ENCODE measurements around the gene CNST. TPM values are rescaled to one million over a fixed set of nuclear protein-coding genes. Genes with fewer than 3 reads are reported as not detected.
"Not testable (repeated sequence)": the region's sequence is repeated elsewhere in the genome, so short reads cannot be mapped to it uniquely, and the experiment has no call there.

The CNST gene
- polyA plus RNA-seq, 3 donors: 19.2 to 20.7 (median 19.9) TPM

DNA sequence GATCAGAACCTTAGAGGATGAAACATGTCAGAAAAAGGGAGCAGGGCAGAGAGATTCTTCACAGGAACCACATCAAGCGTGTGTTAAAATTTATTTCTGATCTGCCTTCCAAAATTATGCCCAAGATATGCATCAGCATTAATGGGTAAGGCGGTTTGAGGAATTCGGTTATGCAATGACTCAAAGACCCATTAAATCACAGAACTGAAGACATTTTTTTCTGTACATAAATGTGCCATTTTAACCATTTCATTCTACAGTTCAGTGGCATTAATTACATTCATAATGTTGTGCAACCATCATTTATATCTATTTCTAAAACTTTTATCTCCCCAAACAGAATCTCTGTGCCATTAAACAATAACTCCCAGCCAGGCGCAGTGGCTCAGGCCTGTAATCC lies 43.4 kb downstream of the CNST start:
- no peak for DNase-seq

DNA sequence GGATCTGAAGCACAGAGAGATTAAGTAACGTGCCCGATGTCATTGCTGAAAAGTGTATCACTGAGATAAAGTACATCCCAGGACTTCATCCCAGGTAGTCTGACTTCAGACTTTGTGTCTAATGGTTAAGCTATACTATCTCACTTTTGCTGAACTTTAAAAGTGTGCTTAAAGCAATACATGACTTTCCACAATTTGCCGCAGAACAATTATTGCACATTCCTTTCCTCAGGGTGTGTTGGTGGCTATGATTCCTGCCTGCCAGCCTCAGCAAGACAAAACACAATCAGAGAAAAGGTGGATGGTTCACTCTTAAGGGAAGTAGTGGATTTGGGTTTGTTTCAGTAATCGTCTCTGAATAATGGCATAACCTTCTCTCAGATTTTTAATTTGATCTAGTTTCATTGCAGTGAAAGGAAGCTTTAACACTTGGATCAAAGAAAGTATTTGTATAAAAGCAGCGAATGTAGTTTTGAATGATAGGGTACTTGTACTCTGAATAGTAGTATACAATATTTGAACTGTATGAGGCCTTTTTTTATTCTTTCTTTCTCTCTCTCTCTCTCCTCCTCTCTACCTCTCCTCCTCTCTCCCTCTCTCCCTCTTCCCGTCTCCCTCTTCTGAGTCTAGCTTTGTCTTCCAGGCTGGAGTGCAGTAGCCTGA lies 47.0 kb downstream of the CNST start:
- no peak for DNase-seq

DNA sequence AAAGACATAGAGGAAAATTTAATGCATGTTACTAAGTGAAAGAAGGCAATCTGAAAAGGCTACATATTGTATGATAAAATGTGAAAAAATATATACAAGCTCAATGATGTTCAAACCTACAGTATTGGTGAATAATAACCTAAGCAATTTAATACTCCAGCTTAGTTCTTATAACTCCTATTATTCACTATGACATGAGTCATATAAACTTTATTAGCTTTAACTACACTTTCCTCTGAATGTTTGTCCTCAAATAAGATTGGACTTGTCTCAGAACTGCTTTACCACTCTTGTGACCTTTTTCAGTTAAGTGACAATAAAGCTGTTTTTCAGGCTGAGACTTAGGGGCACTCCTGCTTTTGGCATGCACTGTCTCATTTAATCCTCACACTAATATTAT lies 50.9 kb downstream of the CNST start:
- no peak for DNase-seq

DNA sequence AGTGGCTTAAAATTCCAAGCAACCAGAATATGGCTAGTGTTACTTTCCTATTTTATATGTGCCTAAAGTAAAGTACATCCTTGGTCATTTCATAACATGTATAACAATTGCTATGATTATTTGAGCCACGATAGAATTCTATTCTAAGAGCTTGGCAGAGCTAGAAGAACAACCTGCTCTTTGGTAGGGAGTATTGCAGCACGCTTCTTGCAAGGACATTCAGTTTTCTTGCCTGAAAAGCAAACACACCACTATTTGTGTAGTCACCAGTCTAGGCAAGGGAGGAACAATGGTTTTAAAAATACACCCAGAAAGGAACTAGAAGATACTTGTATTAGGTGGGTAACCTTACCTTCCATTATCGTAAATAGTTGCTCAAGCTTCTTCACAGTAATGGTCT lies 51.5 kb downstream of the CNST start:
- no peak for DNase-seq

DNA sequence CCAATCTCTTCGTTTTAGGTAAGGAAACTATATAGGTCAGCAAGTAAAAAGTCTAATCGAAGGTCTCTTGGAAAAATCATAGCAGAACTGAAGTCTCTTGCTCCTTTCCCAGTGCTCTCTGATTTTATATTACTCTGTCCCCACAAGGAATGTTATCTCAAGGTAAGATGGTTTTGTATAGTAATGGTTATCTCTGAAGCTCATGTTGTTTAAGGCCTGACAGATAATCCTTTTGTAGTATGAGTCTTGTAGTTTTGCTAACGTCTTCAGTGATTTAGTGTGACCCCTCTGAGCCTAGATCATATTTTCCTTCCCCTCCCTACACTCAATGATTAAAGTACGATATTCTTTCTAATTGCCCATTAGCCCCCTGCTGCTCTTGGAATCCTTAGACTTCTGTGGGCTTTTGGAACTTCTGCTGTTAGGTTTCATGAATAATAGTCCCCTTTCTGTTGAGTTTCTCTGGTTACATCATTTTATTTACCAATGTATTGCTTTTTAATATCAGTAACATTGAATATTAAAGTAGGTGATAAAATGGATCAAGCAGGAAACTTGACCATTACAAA lies 52.1 kb downstream of the CNST start:
- no peak for DNase-seq

DNA sequence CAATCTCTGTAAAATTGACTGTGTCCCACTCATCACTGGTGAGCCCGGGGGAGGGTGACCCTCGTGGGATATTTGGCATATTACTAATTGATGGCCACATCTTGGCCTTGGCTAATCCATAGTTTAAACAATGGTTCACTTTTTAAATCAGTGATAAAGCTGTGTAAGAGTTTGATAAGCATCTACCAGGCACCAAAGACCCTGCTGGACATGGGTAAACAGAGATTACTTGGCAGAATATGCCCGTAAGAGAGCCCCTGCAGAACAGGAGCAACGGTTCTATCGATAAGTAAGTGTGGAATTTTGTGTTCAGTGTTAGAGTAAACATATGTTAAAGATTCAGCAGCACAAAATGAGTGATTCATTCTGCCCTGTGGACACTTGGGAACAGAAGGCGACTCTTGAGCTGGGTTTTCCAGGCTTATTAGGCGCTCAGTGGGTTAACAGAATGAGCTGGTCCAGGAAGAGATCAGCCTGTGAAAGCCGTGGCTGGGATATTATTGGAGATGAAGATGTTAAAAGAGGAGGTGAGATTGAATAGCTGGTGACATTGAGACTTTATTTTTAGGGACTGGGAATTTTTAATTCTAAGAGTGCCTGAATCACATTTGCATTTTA lies 55.9 kb downstream of the CNST start:
- DNase-seq: no peak

DNA sequence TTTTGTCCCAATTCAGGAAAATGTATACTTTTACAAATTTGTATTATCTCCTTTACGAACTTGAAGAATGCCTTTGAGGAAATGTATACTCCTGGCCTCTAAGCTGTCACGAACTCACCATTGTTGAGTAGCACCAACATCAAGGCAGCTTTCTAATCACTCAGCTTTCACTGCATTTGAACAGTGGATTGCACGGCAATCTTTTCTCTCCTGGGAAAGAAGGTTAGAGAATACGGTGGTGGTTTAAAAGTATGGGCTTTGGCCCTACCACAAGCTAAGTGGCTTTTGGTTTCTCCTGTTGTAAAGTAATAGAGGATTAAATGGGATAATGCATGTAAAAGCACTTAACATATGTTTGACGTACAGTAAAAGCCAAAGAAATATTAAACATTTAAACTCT lies 57.8 kb downstream of the CNST start:
- DNase-seq: no peak

DNA sequence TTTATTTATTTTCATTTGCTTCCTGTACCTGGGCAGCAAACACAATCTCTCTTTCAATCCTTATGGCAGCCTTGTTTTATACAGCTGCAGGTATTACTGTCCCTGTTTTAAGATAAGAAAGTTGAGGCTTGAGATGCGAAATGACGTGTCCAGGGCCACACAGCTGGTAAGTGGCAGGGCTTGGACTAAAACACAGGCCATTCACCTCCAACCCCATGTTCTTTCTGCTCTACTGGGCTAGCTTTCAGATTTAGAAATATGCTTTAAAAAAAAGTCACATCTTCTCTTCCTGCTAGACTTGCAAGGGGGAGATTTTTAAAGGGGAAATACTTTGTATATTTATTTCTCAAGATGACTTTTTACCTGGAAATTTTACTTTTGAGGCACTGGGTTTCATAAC lies 62.8 kb downstream of the CNST start:
- no peak for DNase-seq

DNA sequence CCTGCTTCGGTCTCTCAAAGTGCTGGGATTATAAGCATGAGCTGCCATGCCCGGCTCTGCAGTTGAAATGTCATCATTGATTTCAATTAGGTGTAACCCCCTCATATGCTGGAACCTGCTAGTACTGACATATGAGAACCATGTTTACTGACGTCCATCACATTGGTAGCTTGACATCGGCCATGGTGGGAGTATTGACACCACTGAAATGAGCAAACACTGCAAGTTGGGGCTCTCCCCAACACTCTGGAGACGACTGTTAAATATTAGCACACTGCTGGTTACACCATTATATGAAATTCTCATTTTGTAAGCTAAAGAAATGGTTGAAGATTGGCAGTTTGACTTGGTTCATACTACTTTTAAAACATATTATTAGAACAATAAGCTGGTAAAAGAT lies 63.7 kb downstream of the CNST start:
- no peak for DNase-seq

DNA sequence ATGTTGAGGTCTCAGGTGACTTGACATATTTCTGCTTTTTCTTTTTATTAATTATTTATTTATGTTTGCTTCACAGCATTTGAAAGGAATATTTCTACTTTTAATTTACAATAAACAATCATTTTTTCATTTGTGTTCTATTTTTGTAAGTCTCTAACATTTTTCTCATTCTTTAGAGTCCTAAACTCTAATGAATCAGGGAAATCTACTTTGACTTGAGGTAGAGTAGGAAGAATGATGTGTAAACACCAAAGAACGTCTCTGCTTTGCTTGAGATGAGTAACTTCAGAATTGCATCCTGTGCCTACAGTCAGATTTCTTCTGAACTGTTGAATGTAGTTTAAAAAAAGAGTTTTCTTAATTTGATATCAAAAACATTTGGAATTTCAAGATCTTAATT lies 65.2 kb downstream of the CNST start:
- DNase-seq: no peak

DNA sequence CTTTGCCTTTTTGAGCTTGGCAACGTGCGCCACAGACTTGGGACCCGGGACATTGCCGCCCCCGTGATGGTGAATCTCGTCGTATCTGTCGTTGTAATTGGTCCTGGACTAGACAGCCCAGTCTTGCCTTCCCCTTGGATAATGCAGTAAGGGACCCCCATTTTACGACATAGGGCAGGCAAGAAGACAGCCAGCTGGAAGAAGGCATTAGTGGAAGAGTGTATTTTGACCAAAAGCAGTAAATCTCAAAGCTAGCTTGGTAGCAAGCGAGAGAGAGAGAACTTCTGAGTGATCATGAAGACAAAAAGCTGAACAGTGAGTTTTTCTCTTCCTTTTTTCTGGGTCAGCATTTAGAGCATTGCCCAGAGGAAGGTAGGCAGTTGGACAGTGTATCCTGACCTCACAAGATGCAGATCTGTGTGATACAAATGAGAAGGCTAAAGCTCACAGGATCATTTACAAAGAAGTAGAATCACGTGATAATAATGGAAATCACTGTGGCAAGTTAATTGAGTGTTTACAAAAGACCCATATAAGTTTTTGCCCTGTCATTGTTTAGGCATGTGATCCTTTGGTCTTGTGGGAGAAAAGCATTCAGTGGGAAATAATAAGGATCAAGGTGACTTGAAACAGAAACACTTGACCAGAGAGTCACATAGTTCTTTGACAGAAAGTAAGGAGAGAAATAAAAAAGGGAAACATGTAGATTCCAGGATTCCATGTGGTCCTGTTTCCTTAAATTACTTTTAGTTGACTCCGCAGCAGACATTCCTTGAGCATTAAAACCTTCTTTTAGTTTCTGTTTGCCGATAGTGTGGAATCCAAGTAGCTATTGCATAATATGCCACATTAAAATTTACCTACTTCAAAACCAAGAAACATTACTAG lies 66.3 kb downstream of the CNST start:
- DNase-seq: peak; percentile 44

DNA sequence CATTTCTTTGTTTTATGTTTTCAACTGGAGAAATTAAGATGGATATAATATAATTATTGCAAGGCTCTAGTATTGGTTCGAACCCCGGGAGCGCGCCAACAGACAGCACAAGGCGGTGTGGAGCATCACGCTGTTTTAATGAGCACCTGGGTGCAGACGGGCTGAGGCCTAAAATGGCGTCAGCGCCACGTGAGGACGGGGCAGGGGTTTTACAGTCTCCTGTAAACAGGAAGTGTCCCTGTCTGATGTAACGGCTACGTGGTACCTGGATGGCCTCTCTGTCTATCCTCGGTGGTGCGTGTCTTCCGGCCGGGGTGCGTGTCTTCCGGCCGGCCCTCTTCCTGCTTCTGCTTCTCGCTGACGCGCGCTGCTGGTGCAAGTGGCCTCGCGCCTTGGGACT lies 68.4 kb downstream of the CNST start:
- not testable (repeated sequence) for DNase-seq

DNA sequence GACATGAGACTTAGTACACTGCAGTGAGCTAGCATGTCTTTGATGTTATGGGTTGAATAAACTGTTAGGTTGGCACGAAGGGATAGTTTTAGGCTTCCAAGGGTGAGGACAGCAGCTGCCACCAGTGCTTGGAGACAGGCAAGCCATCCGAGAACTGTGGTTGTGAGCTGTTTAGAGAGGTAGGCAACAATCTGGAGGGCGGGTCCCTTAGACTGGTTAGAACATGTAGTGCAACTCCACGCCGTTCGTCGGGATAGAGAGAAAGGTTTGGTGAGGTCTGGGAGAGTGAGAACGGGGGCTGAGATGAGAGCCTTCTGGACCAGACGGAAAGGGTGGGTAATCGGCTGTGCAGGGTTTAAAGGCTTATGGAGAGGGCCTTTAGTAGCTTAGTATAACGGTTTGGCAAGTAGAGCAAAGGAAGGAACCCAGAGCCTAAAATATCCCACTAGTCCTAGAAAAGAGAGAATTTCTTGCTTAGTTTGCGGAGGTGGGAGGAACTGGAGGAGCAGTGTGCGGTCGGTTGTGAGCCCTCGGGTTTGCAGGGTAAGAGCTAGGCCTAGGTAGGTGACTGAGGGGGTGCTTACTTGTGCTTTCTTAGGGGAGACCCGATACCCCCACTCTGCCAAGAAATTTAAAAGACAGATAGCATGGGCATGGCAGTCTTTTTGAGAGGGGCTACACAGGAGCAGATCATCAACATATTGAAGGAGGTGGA lies 72.8 kb downstream of the CNST start:
- DNase-seq: no peak

DNA sequence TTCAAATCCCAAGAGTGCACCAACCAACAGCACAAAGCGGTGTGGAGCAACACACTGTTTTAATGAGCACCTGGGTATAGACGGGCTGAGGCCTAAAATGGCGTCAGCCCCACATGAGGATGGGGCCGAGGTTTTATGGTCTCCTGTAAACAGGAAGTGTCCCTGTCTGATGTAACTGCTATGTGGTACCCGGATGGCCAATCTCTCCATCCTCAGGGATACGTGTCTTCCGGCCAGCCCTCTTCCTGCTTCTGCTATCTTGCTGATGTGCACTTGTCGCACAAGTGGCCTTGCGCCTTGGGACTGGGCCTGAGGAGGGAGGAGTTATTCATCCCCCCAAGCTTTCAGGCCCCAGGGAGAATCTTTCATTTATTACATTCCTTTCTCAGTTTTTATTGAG lies 73.5 kb downstream of the CNST start:
- no peak for DNase-seq

DNA sequence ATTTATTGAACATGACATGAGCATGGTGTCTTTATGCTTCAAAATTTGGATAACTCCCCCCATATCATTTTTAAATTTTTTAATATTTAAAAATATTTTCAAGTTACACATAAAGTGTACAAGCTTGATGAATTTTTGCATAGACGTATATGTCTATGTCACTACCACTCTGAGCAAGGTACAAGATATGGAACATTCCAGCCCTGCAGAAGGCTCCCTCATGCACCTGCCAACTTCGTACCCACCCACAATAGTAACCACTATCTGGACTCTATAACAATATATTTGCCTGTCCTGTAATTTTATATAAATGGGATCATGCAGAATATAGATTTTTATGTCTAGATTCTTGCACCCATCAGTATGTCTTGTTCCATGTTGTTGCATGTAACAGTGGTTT lies 74.5 kb downstream of the CNST start:
- DNase-seq: no peak

DNA sequence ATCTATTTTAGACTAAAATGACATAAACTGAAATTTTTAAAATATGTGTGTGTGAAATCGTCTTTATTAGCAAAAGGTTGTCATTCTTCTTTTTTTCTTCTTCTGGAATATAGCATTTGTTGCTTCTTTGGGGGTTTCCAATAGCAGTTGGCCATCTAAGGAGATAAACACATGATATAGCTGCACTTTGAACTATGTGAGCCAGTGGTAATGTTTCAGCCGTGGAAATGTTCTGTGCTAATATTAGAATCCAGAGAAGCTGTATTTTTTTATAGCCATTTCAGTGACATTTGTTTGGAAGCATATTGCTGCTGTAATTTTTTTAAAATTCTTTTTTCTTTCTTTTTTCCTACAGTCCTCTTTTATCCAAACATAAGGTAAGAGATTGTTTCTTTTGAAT lies 75.1 kb downstream of the CNST start:
- DNase-seq: peak; percentile 4

DNA sequence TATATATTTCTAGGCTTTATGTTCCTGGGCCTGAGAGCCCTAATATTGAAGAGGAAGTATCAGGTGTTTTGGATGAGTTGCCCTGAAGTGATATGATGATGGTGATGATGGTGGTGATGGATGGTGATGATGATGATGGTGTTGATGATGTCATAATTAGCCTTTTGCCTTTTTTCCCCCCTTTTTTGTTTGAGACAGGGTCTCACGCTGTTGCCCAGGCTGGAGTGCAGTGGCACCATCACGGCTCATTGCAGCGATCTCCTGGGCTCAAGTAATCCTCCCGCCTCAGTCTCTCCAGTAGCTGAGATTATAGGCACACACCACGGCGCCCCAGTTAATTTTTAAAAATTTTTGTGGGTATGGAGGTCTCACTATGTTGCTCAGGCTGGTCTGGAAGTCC lies 76.5 kb downstream of the CNST start:
- no peak for DNase-seq

DNA sequence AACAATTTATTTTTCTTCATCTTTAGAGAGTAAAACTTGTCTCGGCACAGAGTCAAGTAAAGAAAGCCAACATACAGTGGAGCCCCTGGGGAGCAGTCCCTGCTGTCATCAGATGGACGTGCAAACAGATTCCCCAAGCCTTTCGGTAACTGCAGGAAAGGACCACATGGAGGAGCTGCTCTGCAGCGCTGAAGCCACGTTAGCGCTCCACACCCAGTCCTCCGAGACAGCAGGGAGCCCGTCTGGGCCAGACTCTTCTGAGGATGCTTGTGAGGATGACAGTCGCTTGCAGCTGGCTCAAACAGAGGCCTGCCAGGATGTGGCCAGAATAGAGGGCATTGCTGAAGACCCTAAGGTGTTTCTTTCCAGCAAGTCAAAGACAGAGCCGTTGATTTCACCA lies 80.9 kb downstream of the CNST start:
- DNase-seq: peak; percentile 39

DNA sequence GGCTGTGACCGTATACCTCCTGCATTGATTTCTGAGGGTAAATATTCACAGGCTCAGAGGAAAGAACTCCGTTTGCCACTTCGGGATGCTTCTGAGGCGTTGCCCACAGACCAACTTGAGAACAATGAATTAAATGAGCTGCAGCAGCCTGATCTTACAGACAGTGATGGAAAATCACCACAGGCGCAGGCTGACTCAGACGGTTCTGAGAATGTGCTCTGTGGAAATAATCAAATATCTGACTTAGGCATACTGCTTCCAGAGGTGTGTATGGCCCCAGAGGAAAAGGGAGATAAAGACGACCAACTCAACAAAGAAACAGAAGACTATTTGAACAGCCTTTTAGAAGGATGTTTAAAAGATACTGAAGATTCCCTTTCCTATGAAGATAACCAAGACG lies 81.3 kb downstream of the CNST start:
- DNase-seq: no peak

DNA sequence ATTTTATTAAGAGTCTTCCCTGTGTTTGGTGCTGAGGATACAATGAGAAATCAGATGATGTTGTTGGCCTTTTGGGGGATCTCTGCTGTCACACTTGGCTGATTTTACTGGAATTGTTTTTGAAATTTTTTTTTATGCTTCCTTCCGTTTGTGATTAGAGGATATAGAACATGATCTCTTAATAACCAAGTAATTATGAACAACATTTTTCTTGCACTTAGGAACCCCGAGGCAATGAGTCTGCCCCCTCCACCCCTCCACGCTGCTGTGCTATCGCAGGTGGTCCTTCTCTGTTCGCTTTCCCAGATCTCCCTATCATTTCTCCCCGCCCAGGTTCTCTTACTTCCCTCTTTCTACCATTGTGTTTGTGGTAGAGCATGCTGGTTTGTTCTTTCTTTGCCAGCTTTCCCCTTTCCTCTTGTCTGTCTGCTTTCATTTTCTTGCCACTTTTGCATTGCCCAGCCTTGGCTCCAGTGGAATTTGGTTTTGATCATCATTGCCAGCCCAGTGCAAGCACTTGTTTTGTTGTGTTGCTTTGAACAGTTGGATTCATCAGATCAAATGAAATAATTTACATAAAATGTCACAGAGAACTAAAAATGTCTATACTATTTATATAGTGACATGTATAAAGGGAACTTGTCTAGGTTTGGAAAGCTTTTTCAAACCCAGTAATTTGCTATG lies 84.9 kb downstream of the CNST start:
- no peak for DNase-seq

DNA sequence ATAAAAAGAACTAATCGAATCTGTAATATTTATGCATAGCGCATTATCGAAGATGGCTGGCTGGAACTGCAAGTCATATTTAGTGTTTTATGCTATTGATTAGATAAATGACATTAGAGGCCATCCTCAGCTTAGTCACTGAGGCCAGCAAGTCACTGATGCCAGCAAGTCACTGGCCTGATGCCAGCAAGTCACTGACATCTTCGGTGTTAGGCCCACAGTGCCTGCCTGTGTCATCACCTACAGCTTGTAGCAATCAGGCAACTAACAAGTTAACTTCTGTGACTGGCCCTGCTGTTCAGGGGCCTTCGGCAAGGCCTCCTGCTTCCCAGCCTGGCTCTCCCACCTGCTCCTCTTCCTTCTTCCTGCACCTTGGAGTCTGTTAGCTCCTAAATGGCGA lies 92.3 kb downstream of the CNST start:
- no peak for DNase-seq

Measured in renal pelvis (tissue), 4 donors.